GM23338 (cell line): ENCODE measurements around the gene NDUFV2. TPM values are rescaled to one million over a fixed set of nuclear protein-coding genes. Genes with fewer than 3 reads are reported as not detected.

Source experiments
- ATAC-seq: fragments of 200-7000 bp; cut with Tn5 transposase; 3 replicates; pipeline ENCODE4 v1.9.1; 2020
- DNase-seq: peaks from one replicate; pipeline ENCODE4 v3.0.0-alpha.2; 2015; ENCODE audit warnings: low spot score
- H2AFZ ChIP-seq: fragments of 200-600 bp; sonication (generic); 2 replicates; pipeline ENCODE4 v1.8.0; 2016; ENCODE audit warnings: antibody characterized with exemption, mild to moderate bottlenecking, moderate library complexity
- H3F3A ChIP-seq: fragments of 200-600 bp; sonication (generic); replicated peaks from 2 replicates; pipeline ENCODE4 v1.8.0; 2017; ENCODE audit warnings: antibody characterized with exemption, mixed run types, low read depth
- H3K27ac ChIP-seq: fragments of 200-600 bp; sonication (generic); 2 replicates; pipeline ENCODE4 v1.6.1; 2016; ENCODE audit warnings: low read depth
- H3K27me3 ChIP-seq: fragments of 200-600 bp; sonication (generic); 2 replicates; pipeline ENCODE4 v1.8.0; 2016; ENCODE audit warnings: mild to moderate bottlenecking, mixed run types, moderate library complexity; ENCODE audit not compliant: insufficient read depth
- H3K36me3 ChIP-seq: fragments of 200-600 bp; sonication (generic); 2 replicates; pipeline ENCODE4 v1.8.0; 2016; ENCODE audit warnings: mild to moderate bottlenecking; ENCODE audit not compliant: insufficient read depth
- H3K4me1 ChIP-seq: fragments of 200-600 bp; sonication (generic); 2 replicates; pipeline ENCODE4 v1.8.0; 2016; ENCODE audit warnings: mild to moderate bottlenecking, moderate library complexity; ENCODE audit not compliant: insufficient read depth
- H3K4me2 ChIP-seq: fragments of 200-600 bp; sonication (generic); 2 replicates; pipeline ENCODE4 v1.7.1; 2017; ENCODE audit warnings: mixed run types
- H3K4me3 ChIP-seq: fragments of 200-600 bp; sonication (generic); 2 replicates; pipeline ENCODE4 v1.6.1; 2016; ENCODE audit warnings: mixed run types
- H3K79me2 ChIP-seq: fragments of 200-600 bp; sonication (generic); replicated peaks from 2 replicates; pipeline ENCODE4 v1.8.0; 2017; ENCODE audit warnings: mild to moderate bottlenecking; ENCODE audit not compliant: insufficient read depth
- H3K9me2 ChIP-seq: fragments of 200-600 bp; sonication (generic); 2 replicates; pipeline ENCODE4 v1.8.0; 2017; ENCODE audit not compliant: insufficient read depth
- H4K20me1 ChIP-seq: fragments of 200-600 bp; sonication (generic); replicated peaks from 2 replicates; pipeline ENCODE4 v1.8.0; 2017; ENCODE audit warnings: mild to moderate bottlenecking; ENCODE audit not compliant: insufficient read depth
- H3K27ac Mint-ChIP-seq: 2 replicates; pipeline ENCODE4 v1.8.0; 2020; ENCODE audit warnings: inconsistent platforms, mild to moderate bottlenecking, moderate library complexity, mixed read lengths
- H3K27me3 Mint-ChIP-seq: 3 replicates; pipeline ENCODE4 v1.8.0; 2022; ENCODE audit warnings: low read depth, mild to moderate bottlenecking, moderate library complexity, mixed read lengths, inconsistent platforms; ENCODE audit not compliant: insufficient read depth, poor library complexity
- H3K36me3 Mint-ChIP-seq: 3 replicates; pipeline ENCODE4 v1.8.0; 2021; ENCODE audit warnings: low read depth, mild to moderate bottlenecking, inconsistent platforms, moderate library complexity, mixed read lengths
- H3K4me1 Mint-ChIP-seq: 3 replicates; pipeline ENCODE4 v1.8.0; 2020; ENCODE audit warnings: mild to moderate bottlenecking, inconsistent platforms, mixed read lengths
- H3K4me3 Mint-ChIP-seq: 3 replicates; pipeline ENCODE4 v1.8.0; 2021; ENCODE audit warnings: moderate library complexity, mild to moderate bottlenecking, inconsistent platforms, mixed read lengths
- H3K9me3 Mint-ChIP-seq: 3 replicates; pipeline ENCODE4 v1.8.0; 2020; ENCODE audit warnings: moderate library complexity, mild to moderate bottlenecking, inconsistent platforms, mixed read lengths
- CTCF ChIP-seq, 2 experiments: fragments of 200-600 bp in 1 of 2; sonication (generic) in 1 of 2; conservative IDR thresholded peaks; 2 replicates each; pipeline versions ENCODE4 v1.5.1 to v1.6.1; 2016 to 2017; ENCODE audit warnings: antibody characterized with exemption in 2 of 2, low read depth in 2 of 2, mild to moderate bottlenecking in 2 of 2, moderate library complexity in 1 of 2
- ETS1 ChIP-seq: IDR thresholded peaks from 2 replicates; pipeline ENCODE4 v1.6.1; 2016; ENCODE audit warnings: antibody characterized with exemption
- EZH2 ChIP-seq: fragments of 200-600 bp; sonication (generic); IDR thresholded peaks from one replicate; pipeline ENCODE4 v1.8.0; 2017; ENCODE audit warnings: antibody characterized with exemption, mild to moderate bottlenecking, low read depth; ENCODE audit not compliant: unreplicated experiment
- EZH2phosphoT487 ChIP-seq: fragments of 200-600 bp; sonication (generic); IDR thresholded peaks from one replicate; pipeline ENCODE4 v1.8.1; 2018; ENCODE audit warnings: antibody characterized with exemption; ENCODE audit not compliant: unreplicated experiment
- JUNB ChIP-seq: IDR thresholded peaks from one replicate; pipeline ENCODE4 v1.6.1; 2016; ENCODE audit warnings: antibody characterized with exemption; ENCODE audit not compliant: unreplicated experiment
- NANOG ChIP-seq: IDR thresholded peaks from 2 replicates; pipeline ENCODE4 v1.6.1; 2016; ENCODE audit warnings: antibody characterized with exemption, borderline replicate concordance
- POLR2AphosphoS5 ChIP-seq: IDR thresholded peaks from 2 replicates; pipeline ENCODE4 v1.6.1; 2016; ENCODE audit warnings: antibody characterized with exemption, low read depth
- REST ChIP-seq: IDR thresholded peaks from one replicate; pipeline ENCODE4 v1.6.1; 2018; ENCODE audit warnings: antibody characterized with exemption; ENCODE audit not compliant: unreplicated experiment
- STAT1 ChIP-seq: IDR thresholded peaks from one replicate; pipeline ENCODE4 v1.6.1; 2016; ENCODE audit warnings: antibody characterized with exemption; ENCODE audit not compliant: unreplicated experiment
- ZNF114 ChIP-seq: fragments of 250-450 bp; sonication (Bioruptor Pico); IDR thresholded peaks from 2 replicates; pipeline ENCODE4 v1.5.0; 2020; ENCODE audit warnings: mild to moderate bottlenecking, moderate library complexity
- ZNF331 ChIP-seq: fragments of 250-450 bp; sonication (Bioruptor Pico); IDR thresholded peaks from 2 replicates; pipeline ENCODE4 v1.5.0; 2020; ENCODE audit warnings: low read depth, mild to moderate bottlenecking, moderate library complexity
- ZNF462 ChIP-seq: fragments of 250-450 bp; sonication (Bioruptor Pico); IDR thresholded peaks from 2 replicates; pipeline ENCODE4 v1.5.0; 2020; ENCODE audit warnings: mild to moderate bottlenecking, moderate library complexity
- polyA plus RNA-seq: library from polyadenylated mRNA; unstranded; fragments of >200 nt; fragmentation: Nextera tagmentation; extraction: Ambion mirVana; gene quantifications from 2 replicates; pipeline ENCODE4 v1.2.1, GENCODE V29; 2016
- total RNA-seq: library from RNA; depleted of rRNA; stranded (reverse); fragments of >200 nt; shearing (Covaris generic); gene quantifications from 2 replicates; pipeline ENCODE4 v1.2.3, GENCODE V29; 2014

NDUFV2 gene
- total and polyA plus RNA-seq, 2 experiments from 2014 or later = 157 to 577 TPM

- Histone ChIP-seq H3K9me2 (no peaks in the 10 kb centered on the region), H2AFZ (no peak overlapping the region), H3K4me1 (0 out of 2 replicates have a peak, but pooled peaks cover 8% of the 10 kb centered on the region), H3K79me2 (peaks cover 13% of the 10 kb centered on the region), H4K20me1 (0 out of 2 replicates have a peak, but pooled peaks cover 5% of the 10 kb centered on the region), H3K27me3 (no peaks in the 10 kb centered on the region), H3K4me3 (no peak overlapping the region), H3K4me2 (no peak overlapping the region), H3K36me3 (peaks cover 20% of the 10 kb centered on the region), H3F3A (peaks cover 7% of the 10 kb centered on the region), H3K27ac (no peak overlapping the region; the same call in 1 of the 2 replicates)
- TF ChIP-seq STAT1 = no peak
- TF ChIP-seq NANOG = no peak
- TF ChIP-seq ZNF114 (CRISPR knock-in tag) = no peak
- no peak for TF ChIP-seq CTCF (conservative IDR thresholded peaks at IDR 0.05; ENCODE audit: low read depth in 2 of 2)
- TF ChIP-seq EZH2phosphoT487 = no peak
- TF ChIP-seq EZH2 = no peak
- no peak for TF ChIP-seq ZNF462 (CRISPR knock-in tag)
- no peak for TF ChIP-seq JUNB
- no peak for TF ChIP-seq ETS1
- TF ChIP-seq ZNF331 (CRISPR knock-in tag) = no peak
- no peak for TF ChIP-seq REST
- no peak for TF ChIP-seq POLR2AphosphoS5
- ATAC-seq = no peak
- H3K27ac Mint-ChIP-seq = no peak overlapping the region
- DNase-seq = no peak
- no peaks in the 10 kb centered on the region for H3K9me3 Mint-ChIP-seq
- peaks cover 12% of the 10 kb centered on the region for H3K27me3 Mint-ChIP-seq
- H3K4me3 Mint-ChIP-seq = no peak overlapping the region
- H3K36me3 Mint-ChIP-seq = peaks cover 57% of the 10 kb centered on the region
- H3K4me1 Mint-ChIP-seq = peaks cover 11% of the 10 kb centered on the region; the same call in 2 of the 3 replicates
Measured at GRCh38 chr18:9132628-9133027, 30.1 kb downstream of the NDUFV2 start.
